GM21360 (cell line): ENCODE measurements around the gene CXXC1.
A peak's percentile ranks its signal among the peaks of the same experiment; 100 is the strongest.
"Not testable (repeated sequence)": the region's sequence is repeated elsewhere in the genome, so short reads cannot be mapped to it uniquely, and the experiment has no call there.

Source experiments
- ATAC-seq: cut with Tn5 transposase; IDR thresholded peaks from one replicate; pipeline ENCODE4 v1.9.1; 2021; ENCODE audit warnings: mild to moderate bottlenecking, moderate library complexity; ENCODE audit not compliant: unreplicated experiment

CXXC1 gene

DNA sequence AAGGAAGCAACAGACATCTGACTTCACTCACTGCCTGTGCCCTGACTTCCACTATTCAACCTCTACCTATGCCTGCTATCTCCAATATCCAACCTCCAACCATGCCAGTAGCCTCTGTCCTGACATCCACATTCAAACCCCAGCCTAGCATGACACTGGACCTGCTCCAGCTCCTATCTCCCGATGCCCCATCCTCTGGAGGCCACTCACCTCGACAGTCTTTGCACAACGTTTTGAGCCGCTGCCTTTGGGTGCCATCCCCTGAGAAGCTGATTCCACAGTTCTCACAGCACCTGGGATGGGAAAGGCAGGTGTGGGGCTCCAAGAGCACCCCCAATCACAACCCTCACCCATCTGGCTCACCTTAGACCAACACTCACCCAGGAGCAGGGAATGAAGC lies 11.0 kb downstream of the CXXC1 start:
- no peak for ATAC-seq

- ATAC-seq = no peak
Measured at GRCh38 chr18:50275503-50276036, 11.9 kb downstream of the CXXC1 start.

DNA sequence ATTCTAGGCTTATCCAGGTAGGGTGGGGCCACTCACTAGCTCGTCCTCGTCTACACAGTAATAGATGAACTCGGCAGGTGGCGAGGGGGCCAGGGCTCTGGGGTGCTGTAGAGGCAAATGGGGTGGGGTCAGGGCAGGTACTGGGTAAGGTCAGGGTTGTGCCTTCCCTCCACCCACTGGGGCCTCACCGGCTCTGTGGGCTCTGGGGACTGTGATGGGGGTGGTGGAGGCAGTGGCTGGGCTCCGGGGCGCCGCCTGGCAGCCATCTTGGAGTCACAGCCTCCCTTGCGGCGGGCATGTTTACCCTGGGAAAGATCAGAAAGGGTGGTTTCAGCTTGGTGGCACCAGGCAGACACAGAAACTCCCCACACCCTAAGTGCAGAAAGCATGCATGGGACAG lies 12.6 kb downstream of the CXXC1 start:
- ATAC-seq = no peak

DNA sequence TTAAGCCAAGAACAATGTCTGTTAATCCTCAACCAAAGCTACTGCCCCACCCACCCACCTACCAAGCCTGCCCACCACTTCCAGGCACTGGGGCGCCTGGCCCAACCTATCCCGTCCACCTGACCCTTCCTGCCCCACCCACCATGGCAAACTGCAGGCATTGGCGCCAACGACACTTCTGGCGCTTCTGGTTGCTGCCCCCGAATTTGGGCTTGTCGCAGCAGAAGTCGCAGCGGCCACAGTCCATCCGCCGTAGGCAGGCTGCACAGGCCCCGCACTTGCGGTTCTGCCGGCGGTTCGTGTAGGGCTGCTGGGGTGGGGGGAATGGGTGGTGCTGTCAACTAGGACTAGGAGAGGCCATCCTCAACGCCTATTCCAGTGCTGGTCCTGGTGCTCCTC lies 13.4 kb downstream of the CXXC1 start:
- no peak for ATAC-seq

GRCh38 chr18:50273203-50274043 lies 14.1 kb downstream of the CXXC1 start:
- no peak for ATAC-seq

- no peak for ATAC-seq
Measured at GRCh38 chr18:50272568-50272967, 14.9 kb downstream of the CXXC1 start.

DNA sequence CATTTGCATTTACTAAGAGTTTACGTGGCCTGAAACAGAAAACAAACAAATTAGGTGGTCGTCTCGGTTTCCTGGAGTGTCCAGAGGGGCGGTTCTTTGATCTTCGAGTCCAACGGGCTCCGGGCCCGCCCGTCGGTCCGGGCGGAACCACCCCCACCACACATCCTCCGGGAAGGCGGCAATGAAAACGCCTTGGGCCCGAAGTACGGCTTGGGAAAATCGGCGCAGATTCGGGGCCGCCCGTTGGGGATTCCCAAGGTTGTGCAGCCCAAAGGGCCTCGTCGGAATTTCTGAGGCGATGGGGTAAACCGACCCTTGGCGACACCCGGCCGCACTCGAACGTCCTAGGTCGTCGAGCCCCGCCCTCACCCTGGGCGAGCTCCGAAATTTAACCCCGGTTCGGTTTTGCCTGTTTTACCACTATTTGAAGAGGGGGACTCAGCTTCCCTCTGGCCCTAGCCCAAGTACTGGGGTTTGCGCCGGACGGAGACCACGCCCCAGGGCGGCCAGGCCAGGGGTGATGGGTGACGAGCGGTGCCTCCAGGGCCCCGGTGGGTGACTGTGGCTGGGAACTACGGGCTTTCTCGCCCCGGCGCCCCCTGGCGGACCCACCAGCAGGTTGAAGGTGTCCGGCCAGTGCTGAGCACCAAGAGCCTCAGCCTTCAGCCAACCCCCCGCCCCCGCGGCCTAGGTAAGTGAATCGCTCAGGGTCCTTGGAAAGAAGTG lies 19.3 kb downstream of the CXXC1 start:
- ATAC-seq = peak; percentile 65

DNA sequence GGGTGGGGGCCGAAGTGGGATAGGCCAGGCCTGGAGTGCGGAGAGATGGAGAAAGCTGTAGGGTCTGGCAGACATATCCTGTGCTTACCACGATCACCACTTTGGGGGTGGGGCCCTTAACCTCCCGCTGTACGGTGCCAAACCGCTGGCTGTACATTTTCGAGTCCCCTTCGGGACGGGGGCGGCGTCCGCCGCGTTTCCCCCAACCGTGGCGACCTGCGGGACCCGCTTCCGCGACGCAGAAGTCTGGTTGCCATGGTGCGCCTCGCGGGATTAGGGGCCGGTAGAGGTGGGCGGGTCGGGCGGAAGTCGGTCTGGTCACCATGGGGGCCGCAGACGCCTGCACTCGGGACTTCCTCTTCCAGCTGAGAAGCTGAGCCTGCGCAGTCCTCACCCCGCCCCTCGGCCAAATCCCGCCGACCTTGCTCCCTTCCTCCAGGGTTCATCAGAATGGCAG lies 21.2 kb downstream of the CXXC1 start, which contains the start of gene CFAP53:
Gene CFAP53 (minus strand): TSS at position 248 of the 457 bp plus-strand sequence. CDS start 91 bp downstream, at position 157.
- ATAC-seq = peak; percentile 82

DNA sequence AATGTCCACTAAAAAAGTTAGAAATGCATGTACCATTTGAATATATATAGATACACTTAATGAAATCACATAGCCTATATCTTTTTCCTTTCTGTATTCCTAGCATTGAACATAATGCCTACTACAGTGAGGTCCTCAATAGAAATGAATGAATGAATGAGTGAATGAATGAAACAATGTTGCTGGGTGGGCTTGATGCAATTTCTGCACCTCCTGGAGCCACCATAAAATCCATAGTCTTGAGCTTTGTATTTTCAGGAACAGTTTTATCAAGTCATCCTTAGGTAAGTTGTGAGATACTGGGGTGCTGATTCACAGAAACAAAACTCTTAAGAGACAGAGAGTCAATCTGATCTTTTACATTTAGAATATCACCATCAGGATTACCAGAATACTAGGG lies 24.5 kb downstream of the CXXC1 start:
- no peak for ATAC-seq

- no peak for ATAC-seq
Measured at GRCh38 chr18:50250935-50251334, 36.6 kb downstream of the CXXC1 start.

DNA sequence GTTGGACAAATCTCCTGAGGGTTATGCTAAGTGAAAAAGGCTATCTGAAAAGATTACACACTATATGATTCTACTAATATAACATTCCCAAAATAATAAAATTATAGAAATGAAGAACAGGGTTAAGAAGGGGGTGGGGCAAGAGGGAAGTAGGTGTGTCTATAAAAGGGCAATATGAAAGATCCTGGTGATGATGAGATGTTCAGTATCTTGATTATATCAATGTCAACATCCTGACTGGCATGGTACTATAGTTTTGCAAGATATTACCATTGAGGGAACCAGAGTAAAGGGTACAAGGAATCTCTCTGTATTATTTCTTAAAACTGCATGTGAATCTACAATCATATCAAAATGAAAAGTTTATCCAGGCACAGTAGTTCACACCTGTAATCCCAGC lies 37.9 kb downstream of the CXXC1 start:
- no peak for ATAC-seq

DNA sequence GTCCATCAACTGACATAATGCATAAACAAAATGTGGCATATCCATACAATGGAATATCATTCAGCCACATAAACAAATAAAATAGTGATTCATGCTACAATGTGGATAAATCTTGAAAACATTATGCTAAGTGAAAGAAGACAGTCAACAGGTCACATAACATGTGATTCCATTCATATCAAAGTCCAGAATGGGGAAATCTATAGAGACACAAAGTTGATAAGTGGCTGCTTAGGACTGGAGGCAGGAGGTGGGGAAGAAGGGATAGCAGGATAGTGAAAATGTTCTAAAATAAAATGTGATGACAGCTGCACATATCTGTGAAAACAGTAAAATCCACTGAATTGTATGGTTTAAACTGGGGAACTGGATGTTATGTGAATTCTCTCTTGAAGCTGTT lies 39.9 kb downstream of the CXXC1 start:
- no peak for ATAC-seq

DNA sequence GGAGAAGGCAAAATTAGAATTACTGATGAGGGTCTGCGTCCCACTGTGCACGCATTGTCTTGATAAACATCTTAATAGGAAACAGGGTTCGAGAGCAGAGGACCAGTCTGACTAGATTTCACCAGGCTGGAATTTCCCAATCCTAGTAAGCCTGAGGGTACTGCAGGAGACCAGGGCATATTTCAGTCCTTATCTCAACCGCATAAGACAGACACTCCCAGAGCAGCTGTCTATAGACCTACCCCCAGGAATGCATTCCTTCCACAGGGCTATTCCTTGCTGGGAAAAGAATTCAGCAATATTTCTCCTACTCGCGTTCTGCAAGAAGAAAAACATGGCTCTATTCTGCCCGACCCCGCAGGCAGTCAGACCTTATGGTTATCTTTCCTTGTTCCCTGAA lies 45.7 kb downstream of the CXXC1 start:
- not testable (repeated sequence) for ATAC-seq

DNA sequence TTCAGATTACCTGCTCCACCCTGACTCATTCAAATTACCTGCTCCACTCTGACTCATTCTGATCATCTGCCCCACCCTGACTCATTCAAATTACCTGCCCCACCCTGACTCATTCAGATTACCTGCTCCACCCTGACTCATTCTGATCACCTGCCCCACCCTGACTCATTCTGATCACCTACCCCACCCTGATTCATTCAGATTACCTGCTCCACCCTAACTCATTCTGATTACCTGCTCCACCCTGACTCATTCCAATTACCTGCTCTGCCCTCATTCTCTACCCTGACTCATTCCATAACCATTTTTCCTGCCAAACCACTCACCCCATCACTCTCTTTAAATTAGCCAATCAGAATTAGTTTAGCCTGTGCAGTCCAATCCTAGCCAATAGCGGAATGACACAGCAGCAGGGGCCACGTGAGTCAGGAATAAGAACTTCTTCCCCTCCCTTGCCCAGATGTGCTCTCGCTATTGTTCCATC lies 47.4 kb downstream of the CXXC1 start:
- ATAC-seq = no peak

GRCh38 chr18:50232419-50232818 lies 55.1 kb downstream of the CXXC1 start:
- no peak for ATAC-seq
